ENCODE measurements around the gene FOSL1. TPM values are rescaled to one million over a fixed set of nuclear protein-coding genes. Genes with fewer than 3 reads are reported as not detected.

FOSL1 gene
- total and polyA plus RNA-seq, 2 of the 13 experiments (the other 11 are each of a cell fraction or from before 2014, with no cell fraction given) = 4.0 to 4.1 TPM

DNA sequence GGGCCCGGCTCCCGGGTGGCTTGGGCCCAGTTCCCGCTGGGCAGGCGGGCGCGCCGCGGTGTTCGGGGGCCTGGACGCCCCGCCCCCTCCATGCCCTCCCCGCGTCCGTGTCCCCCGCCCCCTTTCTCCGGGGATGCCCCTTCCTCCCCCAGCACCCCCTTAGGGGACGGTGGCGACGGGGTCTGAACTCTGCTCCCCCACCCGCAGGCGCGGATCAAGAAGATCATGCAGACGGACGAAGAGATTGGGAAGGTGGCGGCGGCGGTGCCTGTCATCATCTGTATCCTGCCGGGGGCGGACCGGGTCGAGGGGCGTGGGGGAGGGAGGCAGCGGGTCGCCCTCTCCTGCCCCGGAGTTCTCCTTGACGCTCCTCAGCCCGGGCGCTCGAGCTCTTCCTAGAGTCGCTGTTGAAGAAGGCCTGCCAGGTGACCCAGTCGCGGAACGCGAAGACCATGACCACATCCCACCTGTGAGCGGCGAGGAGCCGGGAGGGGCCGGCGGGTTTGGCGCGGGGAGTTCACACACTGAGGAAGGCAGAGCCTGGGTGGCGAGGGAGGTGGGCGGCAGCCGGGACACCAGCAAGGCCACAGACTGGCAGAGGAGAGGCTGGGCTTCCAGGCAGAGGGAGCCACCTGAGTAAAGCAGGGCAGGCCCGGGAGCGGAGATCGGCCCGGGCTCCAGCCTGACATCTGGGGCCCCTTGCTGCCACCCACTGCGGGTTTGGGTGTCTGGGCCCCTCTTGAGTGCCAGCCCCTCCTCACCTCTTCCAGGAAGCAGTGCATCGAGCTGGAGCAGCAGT, 19.6 kb upstream of the FOSL1 start (continued):
- TF ChIP-seq, protein P1, sequence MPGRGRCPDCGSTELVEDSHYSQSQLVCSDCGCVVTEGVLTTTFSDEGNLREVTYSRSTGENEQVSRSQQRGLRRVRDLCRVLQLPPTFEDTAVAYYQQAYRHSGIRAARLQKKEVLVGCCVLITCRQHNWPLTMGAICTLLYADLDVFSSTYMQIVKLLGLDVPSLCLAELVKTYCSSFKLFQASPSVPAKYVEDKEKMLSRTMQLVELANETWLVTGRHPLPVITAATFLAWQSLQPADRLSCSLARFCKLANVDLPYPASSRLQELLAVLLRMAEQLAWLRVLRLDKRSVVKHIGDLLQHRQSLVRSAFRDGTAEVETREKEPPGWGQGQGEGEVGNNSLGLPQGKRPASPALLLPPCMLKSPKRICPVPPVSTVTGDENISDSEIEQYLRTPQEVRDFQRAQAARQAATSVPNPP (CRISPR knock-in tag; IDR thresholded peaks at IDR 0.05) = no peak
- TF ChIP-seq ZNF784 (CRISPR knock-in tag; IDR thresholded peaks at IDR 0.05; ENCODE audit: borderline replicate concordance) = peak; percentile 16; the same call in 1 of the 2 replicates
- 0 out of 2 replicates have a peak, but pooled peaks have one; percentile 7 for TF ChIP-seq RXRB (CRISPR knock-in tag; IDR thresholded peaks at IDR 0.05; ENCODE audit: borderline replicate concordance)
- TF ChIP-seq DPF2 (CRISPR knock-in tag; IDR thresholded peaks at IDR 0.05; ENCODE audit: borderline replicate concordance, low read depth) = no peak
- TF ChIP-seq KAT7 (CRISPR knock-in tag; IDR thresholded peaks at IDR 0.05; ENCODE audit: borderline replicate concordance) = 0 out of 2 replicates have a peak, but pooled peaks have one; percentile 5
- TF ChIP-seq, protein P2, sequence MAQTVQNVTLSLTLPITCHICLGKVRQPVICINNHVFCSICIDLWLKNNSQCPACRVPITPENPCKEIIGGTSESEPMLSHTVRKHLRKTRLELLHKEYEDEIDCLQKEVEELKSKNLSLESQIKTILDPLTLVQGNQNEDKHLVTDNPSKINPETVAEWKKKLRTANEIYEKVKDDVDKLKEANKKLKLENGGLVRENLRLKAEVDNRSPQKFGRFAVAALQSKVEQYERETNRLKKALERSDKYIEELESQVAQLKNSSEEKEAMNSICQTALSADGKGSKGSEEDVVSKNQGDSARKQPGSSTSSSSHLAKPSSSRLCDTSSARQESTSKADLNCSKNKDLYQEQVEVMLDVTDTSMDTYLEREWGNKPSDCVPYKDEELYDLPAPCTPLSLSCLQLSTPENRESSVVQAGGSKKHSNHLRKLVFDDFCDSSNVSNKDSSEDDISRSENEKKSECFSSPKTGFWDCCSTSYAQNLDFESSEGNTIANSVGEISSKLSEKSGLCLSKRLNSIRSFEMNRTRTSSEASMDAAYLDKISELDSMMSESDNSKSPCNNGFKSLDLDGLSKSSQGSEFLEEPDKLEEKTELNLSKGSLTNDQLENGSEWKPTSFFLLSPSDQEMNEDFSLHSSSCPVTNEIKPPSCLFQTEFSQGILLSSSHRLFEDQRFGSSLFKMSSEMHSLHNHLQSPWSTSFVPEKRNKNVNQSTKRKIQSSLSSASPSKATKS (CRISPR knock-in tag; IDR thresholded peaks at IDR 0.05) = no peak
- TF ChIP-seq ZNF451 (CRISPR knock-in tag; IDR thresholded peaks at IDR 0.05) = 0 out of 2 replicates have a peak, but pooled peaks have one; percentile 14
- TF ChIP-seq HIVEP1 (CRISPR knock-in tag; IDR thresholded peaks at IDR 0.05) = peak; percentile 13; the same call in 1 of the 2 replicates
- TF ChIP-seq PHF8 (CRISPR knock-in tag; IDR thresholded peaks at IDR 0.05) = 0 out of 2 replicates have a peak, but pooled peaks have one; percentile 13
- 0 out of 2 replicates have a peak, but pooled peaks have one; percentile 3 for TF ChIP-seq NFKB2 (CRISPR knock-in tag; IDR thresholded peaks at IDR 0.05; ENCODE audit: borderline replicate concordance)
- TF ChIP-seq IKZF4 (CRISPR knock-in tag; IDR thresholded peaks at IDR 0.05; ENCODE audit: borderline replicate concordance, low read depth, not compliant biosample characterization) = no peak
- TF ChIP-seq ZNF589 (CRISPR knock-in tag; conservative IDR thresholded peaks at IDR 0.05) = 0 out of 2 replicates have a peak, but pooled peaks have one; percentile 16
- TF ChIP-seq ZFX (CRISPR knock-in tag; IDR thresholded peaks at IDR 0.05; ENCODE audit: low read depth) = peak; percentile 18; the same call in 1 of the 2 replicates
- 0 out of 2 replicates have a peak, but pooled peaks have one; percentile 18 for TF ChIP-seq HOXA9 (CRISPR knock-in tag; IDR thresholded peaks at IDR 0.05; ENCODE audit: borderline replicate concordance)
- TF ChIP-seq ASH2L (IDR thresholded peaks at IDR 0.05; ENCODE audit: insufficient read length, low read depth, low read length) = peak; percentile 44
- peak; percentile 45 for TF ChIP-seq AGO2 (optimal IDR thresholded peaks at IDR 0.05; ENCODE audit: low read depth, low read length)
- 0 out of 2 replicates have a peak, but pooled peaks have one; percentile 18 for TF ChIP-seq ZNF292 (CRISPR knock-in tag; IDR thresholded peaks at IDR 0.05; ENCODE audit: borderline replicate concordance, low read depth)
- TF ChIP-seq KDM2A (CRISPR knock-in tag; IDR thresholded peaks at IDR 0.05; ENCODE audit: borderline replicate concordance, low read depth) = peak; percentile 35; the same call in 1 of the 2 replicates
- TF ChIP-seq TP53 (CRISPR knock-in tag; conservative IDR thresholded peaks at IDR 0.05) = no peak
- TF ChIP-seq ZNF552 (CRISPR knock-in tag; IDR thresholded peaks at IDR 0.05; ENCODE audit: borderline replicate concordance) = 0 out of 2 replicates have a peak, but pooled peaks have one; percentile 15
